ENCODE measurements around the gene LHX3.

DNA sequence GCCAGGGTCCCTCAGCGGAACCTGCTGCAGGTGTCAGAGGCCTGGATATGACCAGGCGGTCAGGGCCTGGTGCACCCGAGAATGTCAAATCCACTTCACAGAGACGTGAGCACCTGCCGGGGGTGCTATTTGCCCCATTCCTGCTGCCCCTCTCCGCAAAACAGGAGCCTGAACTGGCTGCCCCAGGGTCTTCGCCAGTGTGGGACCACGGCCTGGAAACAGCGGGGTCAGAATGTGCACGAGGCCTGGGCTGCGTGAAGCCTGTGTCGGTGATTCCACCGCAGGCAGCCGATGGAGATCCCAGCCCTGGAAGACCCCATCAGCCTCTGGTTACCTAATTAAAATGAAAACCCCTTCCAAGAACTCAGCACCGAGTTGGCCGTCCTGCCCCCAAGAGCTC is 45.1 kb downstream of the LHX3 start:
- TF ChIP-seq, protein P1, sequence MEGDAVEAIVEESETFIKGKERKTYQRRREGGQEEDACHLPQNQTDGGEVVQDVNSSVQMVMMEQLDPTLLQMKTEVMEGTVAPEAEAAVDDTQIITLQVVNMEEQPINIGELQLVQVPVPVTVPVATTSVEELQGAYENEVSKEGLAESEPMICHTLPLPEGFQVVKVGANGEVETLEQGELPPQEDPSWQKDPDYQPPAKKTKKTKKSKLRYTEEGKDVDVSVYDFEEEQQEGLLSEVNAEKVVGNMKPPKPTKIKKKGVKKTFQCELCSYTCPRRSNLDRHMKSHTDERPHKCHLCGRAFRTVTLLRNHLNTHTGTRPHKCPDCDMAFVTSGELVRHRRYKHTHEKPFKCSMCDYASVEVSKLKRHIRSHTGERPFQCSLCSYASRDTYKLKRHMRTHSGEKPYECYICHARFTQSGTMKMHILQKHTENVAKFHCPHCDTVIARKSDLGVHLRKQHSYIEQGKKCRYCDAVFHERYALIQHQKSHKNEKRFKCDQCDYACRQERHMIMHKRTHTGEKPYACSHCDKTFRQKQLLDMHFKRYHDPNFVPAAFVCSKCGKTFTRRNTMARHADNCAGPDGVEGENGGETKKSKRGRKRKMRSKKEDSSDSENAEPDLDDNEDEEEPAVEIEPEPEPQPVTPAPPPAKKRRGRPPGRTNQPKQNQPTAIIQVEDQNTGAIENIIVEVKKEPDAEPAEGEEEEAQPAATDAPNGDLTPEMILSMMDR (conservative IDR thresholded peaks at IDR 0.05; ENCODE audit: low read length) = no peak
- no peak for TF ChIP-seq EZH2phosphoT487 (IDR thresholded peaks at IDR 0.05; ENCODE audit: borderline replicate concordance)
